Adrenal gland (tissue), 5 donors: Measurements from ENCODE around the gene CLASP1.

Experiments
- CTCF ChIP-seq, 6 experiments: fragments of 450-650 bp in 4 of 6; fragments of 200-600 bp in 2 of 6; sonication (generic) in 1 of 6; IDR thresholded peaks; 1 replicate in 5 of 6; 2 replicates in 1 of 6; pipeline versions ENCODE4 v1.5.1 to v1.8.0; 2016 to 2021; ENCODE audit warnings: antibody characterized with exemption in 6 of 6, mild to moderate bottlenecking in 2 of 6, moderate library complexity in 1 of 6
- POLR2A ChIP-seq, 2 donors: fragments of 450-650 bp; IDR thresholded peaks; one replicate each; pipeline ENCODE4 v1.6.1; 2017; ENCODE audit warnings: antibody characterized with exemption in 2 of 2, mild to moderate bottlenecking in 2 of 2, moderate library complexity in 1 of 2
- donor health status: DM: no; HTN: no; CAD: no.

DNA sequence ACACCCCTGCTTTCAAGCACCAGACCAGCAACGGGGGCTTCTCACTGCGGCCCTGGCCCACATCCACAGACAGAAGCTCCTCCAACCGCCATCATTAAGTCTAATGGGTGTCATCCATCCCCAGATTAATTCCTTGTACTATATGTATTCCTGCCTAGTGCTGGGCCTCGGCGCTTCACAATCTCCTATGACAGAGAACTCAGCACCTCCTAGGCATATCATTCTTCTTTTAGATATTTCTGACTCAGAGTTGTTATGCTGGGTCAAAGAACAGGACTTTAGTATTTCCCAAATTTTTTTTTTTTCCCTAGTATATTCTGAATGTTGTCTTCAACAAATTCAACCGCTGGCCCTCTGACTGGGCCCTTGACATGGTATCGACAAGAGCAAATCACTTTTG is 281.1 kb downstream of the CLASP1 start:
- no peak for TF ChIP-seq CTCF (IDR thresholded peaks at IDR 0.05)
- TF ChIP-seq POLR2A (IDR thresholded peaks at IDR 0.05), result no peak
